Left lobe of liver (tissue), 2 donors: Measurements from ENCODE around the gene GGT7. TPM values are rescaled to one million over a fixed set of nuclear protein-coding genes. Genes with fewer than 3 reads are reported as not detected.

Experiments
- ATAC-seq: fragments of 200-7000 bp; cut with Tn5 transposase; one replicate; pipeline ENCODE4 v1.9.1; 2020; ENCODE audit warnings: mild to moderate bottlenecking, moderate library complexity
- DNase-seq: peaks from one replicate; pipeline ENCODE4 v3.0.0-alpha.2; 2020; ENCODE audit warnings: low spot score
- total RNA-seq: library from RNA; stranded (reverse); gene quantifications from one replicate; pipeline ENCODE4 v1.2.1, GENCODE V29; 2021
- donor health status: DM: no; HTN: no; CAD: no; lungs with moderate emphysema.
- donor health status: DM: no; HTN: yes; CAD: no.

The GGT7 gene
- total RNA-seq, 1 donor from 2014 or later: 9.9 TPM

DNA sequence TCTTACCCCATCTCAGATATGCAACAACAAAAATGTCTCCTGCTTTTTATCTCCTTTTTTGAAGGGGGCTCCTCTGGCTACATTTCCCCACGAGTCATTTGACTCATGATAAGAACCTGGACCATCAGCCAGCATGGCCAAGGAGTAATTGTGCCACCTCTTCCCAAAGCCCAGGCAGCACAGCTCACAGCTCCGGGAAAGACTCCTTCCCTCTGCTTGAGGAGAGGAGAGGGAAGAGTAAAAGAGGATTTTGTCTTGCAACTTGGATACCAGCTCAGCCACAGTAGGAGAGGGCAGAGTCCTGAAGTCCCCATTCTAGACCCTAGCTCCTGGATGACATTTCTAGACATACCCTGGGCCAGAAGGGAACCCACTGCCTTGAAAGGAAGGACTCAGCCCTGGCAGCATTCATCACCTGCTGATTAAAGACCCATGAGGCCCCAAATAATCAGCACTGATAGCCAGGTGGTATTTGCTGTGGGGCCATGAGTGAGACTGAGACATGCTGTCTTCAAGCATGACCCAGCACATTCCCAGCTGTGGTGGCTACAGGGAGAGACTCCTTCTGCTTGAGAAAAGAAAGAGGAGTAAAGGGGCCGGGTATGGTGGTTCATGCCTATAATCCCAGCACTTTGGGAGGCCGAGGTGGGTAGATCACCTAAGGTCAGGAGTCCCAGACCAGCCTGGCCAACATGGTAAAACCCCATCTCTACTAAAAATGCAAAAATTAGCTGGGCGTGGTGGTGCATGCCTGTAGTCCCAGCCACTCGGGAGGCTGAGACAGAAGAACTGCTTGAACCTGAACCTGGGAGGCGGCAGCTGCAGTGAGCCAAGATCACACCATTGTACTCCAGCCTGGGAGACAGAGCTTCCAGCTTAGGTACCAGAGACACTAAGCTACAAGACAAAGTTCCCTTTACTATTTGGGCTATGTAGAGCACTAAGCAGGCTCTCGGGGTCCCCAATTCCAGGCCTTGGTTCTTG is 75.4 kb downstream of the GGT7 start:
- ATAC-seq (no peak), DNase-seq (no peak)

Other genes starting within 250 kb of the GGT7 start
- 3.8 TPM for gene PIGU, start 195.8 kb downstream of the GGT7 start, total RNA-seq
- 14.4 TPM for gene TP53INP2, start 168.5 kb downstream of the GGT7 start, total RNA-seq
- gene NCOA6, start 47.2 kb downstream of the GGT7 start, total RNA-seq: 9.4 TPM
- gene ACSS2, start 3.8 kb upstream of the GGT7 start, total RNA-seq: 42.7 TPM
- 29.2 TPM for gene GSS, start 83.0 kb upstream of the GGT7 start, total RNA-seq
- gene MYH7B, start 83.0 kb upstream of the GGT7 start, total RNA-seq: 0.45 TPM
- 27.6 TPM for gene TRPC4AP, start 220.0 kb upstream of the GGT7 start, total RNA-seq